WTC11 (cell line): ENCODE data around the gene ZDHHC7. TPM values are rescaled to one million over a fixed set of nuclear protein-coding genes. Genes with fewer than 3 reads are reported as not detected.

Source experiments
- ATAC-seq: fragments of 200-7000 bp; cut with Tn5 transposase; 2 replicates; pipeline ENCODE4 v1.10.0; 2021; ENCODE audit warnings: mild to moderate bottlenecking, moderate library complexity
- CTCF ChIA-PET: fragments of 300-600 bp; sonication (Branson Sonifier 250); formaldehyde crosslinking; loops from one replicate; lab custom pipeline; 2021; ENCODE audit warnings: antibody characterized with exemption; lab: Charles Lee
- POLR2A ChIA-PET: fragments of 350-600 bp; sonication (Branson Sonifier 250); formaldehyde crosslinking; loops from one replicate; lab custom pipeline; 2021; ENCODE audit warnings: antibody characterized with exemption; lab: Charles Lee
- DNase-seq: peaks from one replicate; pipeline ENCODE4 v3.0.0; 2021; ENCODE audit warnings: low spot score
- H3K27ac Mint-ChIP-seq: 2 replicates; pipeline ENCODE4 v1.8.0; 2021; ENCODE audit warnings: mixed read lengths
- H3K27me3 Mint-ChIP-seq: 2 replicates; pipeline ENCODE4 v1.8.0; 2021; ENCODE audit warnings: low read depth, mild to moderate bottlenecking, moderate library complexity, mixed read lengths
- H3K36me3 Mint-ChIP-seq: 2 replicates; pipeline ENCODE4 v1.8.0; 2021; ENCODE audit warnings: mixed read lengths
- H3K4me1 Mint-ChIP-seq: 2 replicates; pipeline ENCODE4 v1.8.0; 2022; ENCODE audit warnings: mixed read lengths
- H3K4me3 Mint-ChIP-seq: 2 replicates; pipeline ENCODE4 v1.8.0; 2021; ENCODE audit warnings: mild to moderate bottlenecking, moderate library complexity, mixed read lengths
- H3K9me3 Mint-ChIP-seq: 2 replicates; pipeline ENCODE4 v1.8.0; 2021; ENCODE audit warnings: mixed read lengths
- CREM ChIP-seq: sonication (generic); formaldehyde crosslinking; IDR thresholded peaks from 2 replicates; pipeline ENCODE4 v1.8.1; 2022; ENCODE audit warnings: mild to moderate bottlenecking, missing genetic modification reagents, moderate library complexity
- ETV6 ChIP-seq: sonication (generic); formaldehyde crosslinking; IDR thresholded peaks from 2 replicates; pipeline ENCODE4 v1.8.1; 2022; ENCODE audit warnings: mild to moderate bottlenecking, missing genetic modification reagents
- FOXJ3 ChIP-seq: sonication (generic); formaldehyde crosslinking; IDR thresholded peaks from 2 replicates; pipeline ENCODE4 v1.9.0; 2021; ENCODE audit warnings: missing genetic modification reagents, mild to moderate bottlenecking, borderline replicate concordance
- GTF2I ChIP-seq: fragments of 250-450 bp; sonication (Bioruptor Pico); conservative IDR thresholded peaks from 2 replicates; pipeline ENCODE4 v1.4.0; 2021; ENCODE audit warnings: mild to moderate bottlenecking
- KAT7 ChIP-seq: sonication (generic); formaldehyde crosslinking; IDR thresholded peaks from 2 replicates; pipeline ENCODE4 v1.8.1; 2023; ENCODE audit warnings: missing genetic modification reagents, mild to moderate bottlenecking, borderline replicate concordance
- MYBL2 ChIP-seq: sonication (generic); formaldehyde crosslinking; IDR thresholded peaks from 2 replicates; pipeline ENCODE4 v1.8.1; 2023; ENCODE audit warnings: mild to moderate bottlenecking, moderate library complexity, missing genetic modification reagents
- RELA ChIP-seq: sonication (generic); formaldehyde crosslinking; IDR thresholded peaks from 2 replicates; pipeline ENCODE4 v1.8.1; 2022; ENCODE audit warnings: missing genetic modification reagents, mild to moderate bottlenecking, borderline replicate concordance
- SMAD3 ChIP-seq: sonication (generic); formaldehyde crosslinking; IDR thresholded peaks from 2 replicates; pipeline ENCODE4 v1.8.0; 2022; ENCODE audit warnings: missing genetic modification reagents, mild to moderate bottlenecking, borderline replicate concordance
- TEAD1 ChIP-seq: sonication (generic); formaldehyde crosslinking; IDR thresholded peaks from 2 replicates; pipeline ENCODE4 v1.8.0; 2022; ENCODE audit warnings: mild to moderate bottlenecking, missing genetic modification reagents
- TP53 ChIP-seq: sonication (generic); formaldehyde crosslinking; IDR thresholded peaks from 2 replicates; pipeline ENCODE4 v1.8.1; 2023; ENCODE audit warnings: mild to moderate bottlenecking, missing genetic modification reagents
- ZNF121 ChIP-seq: sonication (generic); formaldehyde crosslinking; IDR thresholded peaks from 2 replicates; pipeline ENCODE4 v1.8.0; 2023; ENCODE audit warnings: missing genetic modification reagents
- total RNA-seq: library from RNA; stranded (reverse); gene quantifications from 3 replicates; pipeline ENCODE4 v1.2.3, GENCODE V29; 2021
- TF ChIP-seq, protein P1 (sequence below): sonication (generic); formaldehyde crosslinking; IDR thresholded peaks from 2 replicates; pipeline ENCODE4 v1.8.0; 2022; ENCODE audit warnings: missing genetic modification reagents
- TF ChIP-seq, protein P2 (sequence below): fragments of 250-450 bp; sonication (Bioruptor Pico); IDR thresholded peaks from 2 replicates; pipeline ENCODE4 v1.9.0; 2021; ENCODE audit warnings: moderate library complexity, mild to moderate bottlenecking, inconsistent platforms, borderline replicate concordance
- TF ChIP-seq, protein P3 (sequence below): sonication (generic); formaldehyde crosslinking; IDR thresholded peaks from 2 replicates; pipeline ENCODE4 v1.8.1; 2023; ENCODE audit warnings: mild to moderate bottlenecking, missing genetic modification reagents
- TF ChIP-seq, protein P4 (sequence below): sonication (generic); formaldehyde crosslinking; IDR thresholded peaks from 2 replicates; pipeline ENCODE4 v1.8.0; 2022; ENCODE audit warnings: mild to moderate bottlenecking, missing genetic modification reagents
- TF ChIP-seq, protein P5 (sequence below): sonication (generic); formaldehyde crosslinking; IDR thresholded peaks from 2 replicates; pipeline ENCODE4 v1.8.0; 2022; ENCODE audit warnings: mild to moderate bottlenecking, missing genetic modification reagents
- TF ChIP-seq, protein P6 (sequence below): sonication (generic); formaldehyde crosslinking; IDR thresholded peaks from 2 replicates; pipeline ENCODE4 v1.8.1; 2023; ENCODE audit warnings: mild to moderate bottlenecking, missing genetic modification reagents, moderate library complexity
- TF ChIP-seq, protein P7 (sequence below): sonication (generic); formaldehyde crosslinking; IDR thresholded peaks from 2 replicates; pipeline ENCODE4 v1.8.1; 2022; ENCODE audit warnings: mild to moderate bottlenecking, moderate library complexity, missing genetic modification reagents

The ZDHHC7 gene
- total RNA-seq, 1 experiment from 2014 or later, result 38.7 TPM

DNA sequence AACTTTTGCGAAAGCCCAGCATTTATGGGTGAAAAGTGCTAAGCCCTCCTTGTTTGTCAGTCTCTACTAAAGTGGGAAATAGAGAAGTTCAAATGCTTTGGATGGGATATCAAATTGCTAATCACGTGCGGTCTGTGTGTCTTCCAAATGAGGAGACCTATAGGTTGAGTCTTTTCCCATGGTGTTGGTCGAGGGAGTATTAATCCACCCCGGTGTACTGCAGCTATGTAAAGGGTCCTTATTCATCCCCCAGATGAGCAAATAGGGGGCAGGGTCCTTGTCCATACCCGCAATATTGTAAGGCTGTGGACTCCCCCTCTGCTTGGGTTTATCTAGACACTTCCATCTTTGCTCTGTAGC, 30.8 kb upstream of the ZDHHC7 start:
- TF ChIP-seq ZNF121, result no peak

DNA sequence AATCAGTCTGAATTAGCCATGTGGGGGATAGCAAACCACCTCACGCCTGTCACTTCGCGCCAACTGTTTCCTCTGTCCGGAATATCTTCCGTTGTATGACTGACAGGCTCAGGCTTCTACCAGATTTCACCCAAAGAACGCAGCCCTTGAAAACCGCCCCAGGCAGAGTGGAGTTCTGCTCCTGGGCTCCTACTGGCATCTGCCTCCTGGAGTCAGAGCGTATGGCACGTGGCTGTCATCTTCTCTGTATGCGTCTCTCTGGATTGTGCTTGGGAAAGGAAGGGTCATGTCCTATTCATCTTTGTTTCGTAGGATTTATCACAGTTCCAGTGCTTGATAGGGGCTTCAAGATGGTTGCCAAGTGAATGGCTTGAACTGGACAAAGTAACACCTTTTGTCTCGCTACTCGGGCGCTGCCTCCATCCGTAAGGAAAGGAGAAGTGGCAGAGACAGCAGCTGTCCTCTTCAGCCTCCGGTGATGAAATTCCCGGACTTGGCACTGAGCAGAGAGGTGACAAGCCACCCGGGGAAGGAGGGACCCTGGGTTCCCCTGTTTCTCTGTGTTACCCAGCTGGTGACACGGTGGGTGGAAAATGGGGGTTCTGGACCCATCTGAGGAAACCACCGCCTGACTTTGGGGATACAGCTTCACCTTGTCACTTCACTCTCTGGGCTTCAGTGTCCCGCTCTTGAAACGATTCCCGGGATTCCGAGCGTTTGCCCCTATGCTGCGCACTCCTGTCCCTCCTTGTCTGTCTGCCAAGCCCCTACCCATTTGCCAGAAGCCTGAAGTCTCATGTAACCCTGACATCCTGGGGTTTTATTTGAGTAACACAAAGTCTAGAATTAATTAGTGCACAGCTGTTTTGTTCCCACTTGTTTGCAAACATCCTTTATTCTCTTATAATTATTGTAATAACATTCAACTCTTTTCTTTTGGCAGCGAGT, 30.2 kb upstream of the ZDHHC7 start:
- Mint-ChIP-seq H3K4me3 (no peak overlapping the region), H3K9me3 (no peaks in the 10 kb centered on the region), H3K36me3 (no peaks in the 10 kb centered on the region), H3K27me3 (no peaks in the 10 kb centered on the region), H3K27ac (no peak overlapping the region), H3K4me1 (no peaks in the 10 kb centered on the region)
- ChIA-PET CTCF (no interaction called here), POLR2A (no interaction called here)
- DNase-seq, result no peak
- no peak for ATAC-seq
- TF ChIP-seq MYBL2, result no peak
- TF ChIP-seq, protein P1, sequence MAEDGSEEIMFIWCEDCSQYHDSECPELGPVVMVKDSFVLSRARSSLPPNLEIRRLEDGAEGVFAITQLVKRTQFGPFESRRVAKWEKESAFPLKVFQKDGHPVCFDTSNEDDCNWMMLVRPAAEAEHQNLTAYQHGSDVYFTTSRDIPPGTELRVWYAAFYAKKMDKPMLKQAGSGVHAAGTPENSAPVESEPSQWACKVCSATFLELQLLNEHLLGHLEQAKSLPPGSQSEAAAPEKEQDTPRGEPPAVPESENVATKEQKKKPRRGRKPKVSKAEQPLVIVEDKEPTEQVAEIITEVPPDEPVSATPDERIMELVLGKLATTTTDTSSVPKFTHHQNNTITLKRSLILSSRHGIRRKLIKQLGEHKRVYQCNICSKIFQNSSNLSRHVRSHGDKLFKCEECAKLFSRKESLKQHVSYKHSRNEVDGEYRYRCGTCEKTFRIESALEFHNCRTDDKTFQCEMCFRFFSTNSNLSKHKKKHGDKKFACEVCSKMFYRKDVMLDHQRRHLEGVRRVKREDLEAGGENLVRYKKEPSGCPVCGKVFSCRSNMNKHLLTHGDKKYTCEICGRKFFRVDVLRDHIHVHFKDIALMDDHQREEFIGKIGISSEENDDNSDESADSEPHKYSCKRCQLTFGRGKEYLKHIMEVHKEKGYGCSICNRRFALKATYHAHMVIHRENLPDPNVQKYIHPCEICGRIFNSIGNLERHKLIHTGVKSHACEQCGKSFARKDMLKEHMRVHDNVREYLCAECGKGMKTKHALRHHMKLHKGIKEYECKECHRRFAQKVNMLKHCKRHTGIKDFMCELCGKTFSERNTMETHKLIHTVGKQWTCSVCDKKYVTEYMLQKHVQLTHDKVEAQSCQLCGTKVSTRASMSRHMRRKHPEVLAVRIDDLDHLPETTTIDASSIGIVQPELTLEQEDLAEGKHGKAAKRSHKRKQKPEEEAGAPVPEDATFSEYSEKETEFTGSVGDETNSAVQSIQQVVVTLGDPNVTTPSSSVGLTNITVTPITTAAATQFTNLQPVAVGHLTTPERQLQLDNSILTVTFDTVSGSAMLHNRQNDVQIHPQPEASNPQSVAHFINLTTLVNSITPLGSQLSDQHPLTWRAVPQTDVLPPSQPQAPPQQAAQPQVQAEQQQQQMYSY (CRISPR knock-in tag), result no peak
- TF ChIP-seq, protein P2, sequence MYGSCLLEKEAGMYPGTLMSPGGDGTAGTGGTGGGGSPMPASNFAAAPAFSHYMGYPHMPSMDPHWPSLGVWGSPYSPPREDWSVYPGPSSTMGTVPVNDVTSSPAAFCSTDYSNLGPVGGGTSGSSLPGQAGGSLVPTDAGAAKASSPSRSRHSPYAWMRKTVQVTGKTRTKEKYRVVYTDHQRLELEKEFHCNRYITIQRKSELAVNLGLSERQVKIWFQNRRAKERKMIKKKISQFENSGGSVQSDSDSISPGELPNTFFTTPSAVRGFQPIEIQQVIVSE (CRISPR knock-in tag), result no peak
- TF ChIP-seq, protein P3, sequence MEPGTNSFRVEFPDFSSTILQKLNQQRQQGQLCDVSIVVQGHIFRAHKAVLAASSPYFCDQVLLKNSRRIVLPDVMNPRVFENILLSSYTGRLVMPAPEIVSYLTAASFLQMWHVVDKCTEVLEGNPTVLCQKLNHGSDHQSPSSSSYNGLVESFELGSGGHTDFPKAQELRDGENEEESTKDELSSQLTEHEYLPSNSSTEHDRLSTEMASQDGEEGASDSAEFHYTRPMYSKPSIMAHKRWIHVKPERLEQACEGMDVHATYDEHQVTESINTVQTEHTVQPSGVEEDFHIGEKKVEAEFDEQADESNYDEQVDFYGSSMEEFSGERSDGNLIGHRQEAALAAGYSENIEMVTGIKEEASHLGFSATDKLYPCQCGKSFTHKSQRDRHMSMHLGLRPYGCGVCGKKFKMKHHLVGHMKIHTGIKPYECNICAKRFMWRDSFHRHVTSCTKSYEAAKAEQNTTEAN (CRISPR knock-in tag), result no peak
- TF ChIP-seq, protein P4, sequence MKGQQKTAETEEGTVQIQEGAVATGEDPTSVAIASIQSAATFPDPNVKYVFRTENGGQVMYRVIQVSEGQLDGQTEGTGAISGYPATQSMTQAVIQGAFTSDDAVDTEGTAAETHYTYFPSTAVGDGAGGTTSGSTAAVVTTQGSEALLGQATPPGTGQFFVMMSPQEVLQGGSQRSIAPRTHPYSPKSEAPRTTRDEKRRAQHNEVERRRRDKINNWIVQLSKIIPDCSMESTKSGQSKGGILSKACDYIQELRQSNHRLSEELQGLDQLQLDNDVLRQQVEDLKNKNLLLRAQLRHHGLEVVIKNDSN (CRISPR knock-in tag), result no peak
- TF ChIP-seq GTF2I (CRISPR knock-in tag), result no peak
- TF ChIP-seq, protein P5, sequence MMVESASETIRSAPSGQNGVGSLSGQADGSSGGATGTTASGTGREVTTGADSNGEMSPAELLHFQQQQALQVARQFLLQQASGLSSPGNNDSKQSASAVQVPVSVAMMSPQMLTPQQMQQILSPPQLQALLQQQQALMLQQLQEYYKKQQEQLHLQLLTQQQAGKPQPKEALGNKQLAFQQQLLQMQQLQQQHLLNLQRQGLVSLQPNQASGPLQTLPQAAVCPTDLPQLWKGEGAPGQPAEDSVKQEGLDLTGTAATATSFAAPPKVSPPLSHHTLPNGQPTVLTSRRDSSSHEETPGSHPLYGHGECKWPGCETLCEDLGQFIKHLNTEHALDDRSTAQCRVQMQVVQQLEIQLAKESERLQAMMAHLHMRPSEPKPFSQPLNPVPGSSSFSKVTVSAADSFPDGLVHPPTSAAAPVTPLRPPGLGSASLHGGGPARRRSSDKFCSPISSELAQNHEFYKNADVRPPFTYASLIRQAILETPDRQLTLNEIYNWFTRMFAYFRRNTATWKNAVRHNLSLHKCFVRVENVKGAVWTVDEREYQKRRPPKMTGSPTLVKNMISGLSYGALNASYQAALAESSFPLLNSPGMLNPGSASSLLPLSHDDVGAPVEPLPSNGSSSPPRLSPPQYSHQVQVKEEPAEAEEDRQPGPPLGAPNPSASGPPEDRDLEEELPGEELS (CRISPR knock-in tag), result no peak
- no peak for TF ChIP-seq RELA (CRISPR knock-in tag)
- no peak for TF ChIP-seq KAT7
- no peak for TF ChIP-seq CREM (CRISPR knock-in tag)

More for the DNA sequence above, 30.8 kb upstream of the ZDHHC7 start:
- Mint-ChIP-seq H3K4me1 (0 out of 2 replicates have a peak, but pooled peaks cover 3% of the 10 kb centered on the region), H3K27me3 (no peaks in the 10 kb centered on the region), H3K36me3 (no peaks in the 10 kb centered on the region), H3K9me3 (no peaks in the 10 kb centered on the region), H3K27ac (no peak overlapping the region), H3K4me3 (no peak overlapping the region)
- DNase-seq, result no peak
- POLR2A ChIA-PET, result no interaction called here
- CTCF ChIA-PET, result no interaction called here
- ATAC-seq, result no peak

DNA sequence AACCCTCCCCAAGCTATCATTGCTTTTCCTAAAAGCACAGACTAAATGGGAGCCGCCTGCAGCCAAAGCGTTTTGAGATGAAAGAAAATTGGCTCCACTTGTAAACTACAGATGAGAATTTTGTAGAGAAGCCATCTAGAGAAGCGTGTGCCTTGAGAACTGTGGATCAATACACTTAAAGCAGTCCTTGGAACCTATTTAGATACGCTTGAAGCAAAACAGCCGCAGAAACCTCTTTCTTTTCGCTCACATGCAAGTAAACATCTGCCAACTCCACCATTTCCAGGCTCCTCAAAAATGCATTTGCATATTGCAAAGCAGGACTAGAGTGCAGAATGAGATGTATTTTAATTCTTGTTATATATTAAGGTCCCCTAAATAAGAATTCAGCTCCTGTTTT, 29.4 kb upstream of the ZDHHC7 start:
- ATAC-seq (no peak), DNase-seq (no peak)
- ChIA-PET CTCF (interaction anchor here (1.5 kb wide), 1 partner anchor 46 kb away, joined by 3 read pairs; no protein-coding TSS in a partner anchor), POLR2A (no interaction called here)
- no peak overlapping the region for H3K4me3 Mint-ChIP-seq
- H3K9me3 Mint-ChIP-seq, result no peaks in the 10 kb centered on the region
- H3K27me3 Mint-ChIP-seq, result no peaks in the 10 kb centered on the region
- no peaks in the 10 kb centered on the region for H3K36me3 Mint-ChIP-seq
- no peak overlapping the region for H3K27ac Mint-ChIP-seq
- no peaks in the 10 kb centered on the region for H3K4me1 Mint-ChIP-seq
- TF ChIP-seq FOXJ3 (no peak), ETV6 (CRISPR knock-in tag) (no peak), TP53 (no peak), TEAD1 (CRISPR knock-in tag) (no peak), SMAD3 (no peak)
- TF ChIP-seq, protein P6, sequence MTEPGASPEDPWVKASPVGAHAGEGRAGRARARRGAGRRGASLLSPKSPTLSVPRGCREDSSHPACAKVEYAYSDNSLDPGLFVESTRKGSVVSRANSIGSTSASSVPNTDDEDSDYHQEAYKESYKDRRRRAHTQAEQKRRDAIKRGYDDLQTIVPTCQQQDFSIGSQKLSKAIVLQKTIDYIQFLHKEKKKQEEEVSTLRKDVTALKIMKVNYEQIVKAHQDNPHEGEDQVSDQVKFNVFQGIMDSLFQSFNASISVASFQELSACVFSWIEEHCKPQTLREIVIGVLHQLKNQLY, result no peak
- TF ChIP-seq, protein P4 (CRISPR knock-in tag), result no peak
- TF ChIP-seq, protein P2 (CRISPR knock-in tag), result no peak
- TF ChIP-seq, protein P7, sequence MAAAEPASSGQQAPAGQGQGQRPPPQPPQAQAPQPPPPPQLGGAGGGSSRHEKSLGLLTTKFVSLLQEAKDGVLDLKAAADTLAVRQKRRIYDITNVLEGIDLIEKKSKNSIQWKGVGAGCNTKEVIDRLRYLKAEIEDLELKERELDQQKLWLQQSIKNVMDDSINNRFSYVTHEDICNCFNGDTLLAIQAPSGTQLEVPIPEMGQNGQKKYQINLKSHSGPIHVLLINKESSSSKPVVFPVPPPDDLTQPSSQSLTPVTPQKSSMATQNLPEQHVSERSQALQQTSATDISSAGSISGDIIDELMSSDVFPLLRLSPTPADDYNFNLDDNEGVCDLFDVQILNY (CRISPR knock-in tag), result no peak
